Hair follicle dermal papilla cell (primary cell): ENCODE measurements around the gene DCT. TPM values are rescaled to one million over a fixed set of nuclear protein-coding genes. Genes with fewer than 3 reads are reported as not detected.

Experiments used
- total RNA-seq: library from RNA; depleted of rRNA; stranded (reverse); fragments of >200 nt; gene quantifications from 2 replicates; pipeline ENCODE4 v1.2.3, GENCODE V29; 2012

Gene DCT
- 0.16 TPM in 1 of 2 replicates, not detected in the other for total RNA-seq

GRCh38 chr13:94479616-94480015, at the start of gene DCT:
Gene DCT (minus strand): TSS chr13:94479682. CDS start chr13:94479255, 427 bp downstream.

Other genes starting within 250 kb of the DCT start
- gene TGDS, start 116.5 kb upstream of the DCT start, total RNA-seq: 12.3 and 14.0 TPM in 2 replicates
- 12.3 and 15.7 TPM in 2 replicates for gene GPR180, start 122.2 kb upstream of the DCT start, total RNA-seq
- not detected in 2 replicates for gene SOX21, start 232.9 kb upstream of the DCT start, total RNA-seq